ENCODE measurements around the gene RMI1.

RMI1 gene

DNA sequence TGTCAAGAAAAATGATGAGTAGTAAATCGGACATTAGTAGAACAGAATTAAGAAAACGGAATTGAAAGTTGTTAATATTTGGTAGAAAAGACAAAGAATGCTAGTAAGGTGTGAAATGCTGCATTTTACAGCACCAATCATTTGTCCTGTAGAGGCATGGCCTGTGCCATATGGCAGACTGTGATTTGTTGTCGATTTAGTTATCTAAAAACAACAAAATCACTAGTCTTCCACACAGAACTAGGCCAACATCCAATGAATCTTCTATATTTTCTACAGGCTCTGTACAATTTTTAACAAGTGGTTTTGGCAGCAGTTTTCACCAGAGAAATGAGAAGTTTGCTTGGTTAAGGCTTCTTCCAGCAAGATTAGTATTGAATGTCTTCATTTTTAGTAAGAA, 11.0 kb upstream of the RMI1 start:
- DNase-seq (ENCODE audit: low read depth in 2 of 2), result no peak

- DNase-seq (ENCODE audit: low read depth in 2 of 2), result no peak
Observed at GRCh38 chr9:83971485-83971884, 9.1 kb upstream of the RMI1 start.

DNA sequence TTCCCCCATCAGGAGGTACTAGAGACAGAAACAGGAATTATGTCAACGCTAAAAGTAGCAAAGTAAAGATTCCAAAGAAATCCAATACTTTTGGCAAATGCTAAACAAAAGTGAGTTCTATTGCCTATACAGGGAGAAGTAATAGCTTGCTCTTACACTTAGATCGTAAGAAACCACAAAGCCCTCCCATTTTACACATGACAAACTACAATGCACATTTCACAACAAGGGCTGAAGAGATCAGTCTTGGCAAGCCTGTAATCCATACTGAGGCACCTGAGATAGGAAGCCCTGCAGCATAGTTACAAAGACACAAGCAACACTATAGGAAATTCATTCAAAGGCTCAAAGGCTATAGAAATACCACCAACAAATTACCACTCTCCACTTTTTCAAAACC, 8.3 kb upstream of the RMI1 start:
- no peak for DNase-seq (ENCODE audit: low read depth in 2 of 2)

DNA sequence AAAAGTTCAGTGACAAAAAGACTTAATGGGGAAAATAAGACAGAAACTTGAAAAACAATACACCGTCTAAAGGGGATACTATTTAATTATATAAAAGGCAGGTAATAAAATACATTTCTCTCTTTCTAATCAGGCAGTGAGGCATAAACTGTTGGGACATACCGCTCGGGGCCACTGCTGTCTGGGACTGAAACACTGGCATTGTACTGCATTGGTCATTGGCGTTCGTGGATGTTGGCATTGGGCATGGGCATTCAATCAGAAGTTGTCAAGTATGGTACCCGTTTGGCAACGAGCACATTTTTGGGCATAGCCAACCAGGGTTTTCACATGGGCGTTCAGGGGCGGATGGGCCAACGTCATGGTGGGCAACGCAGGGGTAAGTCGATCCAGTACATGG, 5.3 kb upstream of the RMI1 start:
- no peak for DNase-seq (ENCODE audit: low read depth in 2 of 2)

DNA sequence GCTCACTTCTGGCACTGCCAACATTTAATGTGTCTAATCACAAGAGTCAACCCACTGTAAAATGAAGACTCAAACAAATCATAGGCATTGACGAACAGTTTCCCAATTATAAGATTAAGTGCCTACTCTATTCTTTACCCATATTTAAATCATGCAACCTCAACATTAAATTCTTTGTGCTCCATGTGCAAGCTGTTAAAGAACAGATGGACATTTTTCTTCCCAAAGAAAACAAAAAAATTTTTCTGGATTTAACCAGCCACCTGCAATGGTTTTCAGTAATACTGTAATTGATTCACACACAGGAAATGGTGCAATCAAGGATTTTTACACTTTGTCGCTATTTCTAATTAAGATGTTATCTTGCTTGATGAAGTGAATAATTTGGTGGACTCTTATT, 4.2 kb upstream of the RMI1 start:
- DNase-seq (ENCODE audit: low read depth in 2 of 2), result no peak

- DNase-seq (ENCODE audit: low read depth in 2 of 2), result no peak
Observed at GRCh38 chr9:83977196-83977595, 3.4 kb upstream of the RMI1 start.

DNA sequence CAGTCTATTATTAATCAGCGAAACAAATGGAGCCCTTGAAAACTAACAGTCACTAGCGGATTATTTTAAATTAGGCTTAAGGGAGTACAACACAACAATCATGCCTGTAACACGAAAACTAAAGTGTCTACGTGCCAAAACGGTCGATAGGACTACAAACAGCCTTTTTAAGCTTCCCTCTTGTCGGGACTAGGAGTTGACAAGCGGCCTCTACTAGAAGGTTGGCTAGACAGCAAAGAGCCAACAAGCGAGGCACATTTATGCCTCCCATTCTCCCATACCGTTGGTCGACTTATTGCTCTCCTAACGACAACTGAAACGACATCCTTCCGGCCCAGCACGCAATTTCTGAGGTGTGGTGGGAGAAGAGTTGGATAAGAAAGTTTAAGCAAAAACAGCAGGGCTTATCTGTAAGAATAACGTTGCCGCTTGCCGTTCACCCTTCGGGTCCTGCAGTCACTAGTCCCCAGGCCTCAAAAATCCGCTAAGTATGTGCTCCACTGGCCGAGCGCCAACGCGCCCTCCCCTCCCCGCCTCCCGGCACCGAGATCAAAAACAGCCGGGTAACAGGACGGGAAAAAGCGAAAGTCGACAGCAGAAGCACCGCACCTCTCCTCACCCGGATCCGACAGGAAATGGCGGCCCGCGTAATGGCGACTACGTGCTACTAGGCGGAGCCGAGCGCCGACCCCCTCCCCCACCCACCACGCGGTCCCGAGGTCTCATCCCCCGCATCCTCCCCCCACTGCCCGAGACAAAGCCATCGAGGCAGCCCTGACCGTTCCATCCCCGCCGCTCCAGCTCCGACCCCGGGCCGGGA, 1.4 kb upstream of the RMI1 start:
- peak; percentile 81 to 84 for DNase-seq (ENCODE audit: low read depth in 2 of 2)

DNA sequence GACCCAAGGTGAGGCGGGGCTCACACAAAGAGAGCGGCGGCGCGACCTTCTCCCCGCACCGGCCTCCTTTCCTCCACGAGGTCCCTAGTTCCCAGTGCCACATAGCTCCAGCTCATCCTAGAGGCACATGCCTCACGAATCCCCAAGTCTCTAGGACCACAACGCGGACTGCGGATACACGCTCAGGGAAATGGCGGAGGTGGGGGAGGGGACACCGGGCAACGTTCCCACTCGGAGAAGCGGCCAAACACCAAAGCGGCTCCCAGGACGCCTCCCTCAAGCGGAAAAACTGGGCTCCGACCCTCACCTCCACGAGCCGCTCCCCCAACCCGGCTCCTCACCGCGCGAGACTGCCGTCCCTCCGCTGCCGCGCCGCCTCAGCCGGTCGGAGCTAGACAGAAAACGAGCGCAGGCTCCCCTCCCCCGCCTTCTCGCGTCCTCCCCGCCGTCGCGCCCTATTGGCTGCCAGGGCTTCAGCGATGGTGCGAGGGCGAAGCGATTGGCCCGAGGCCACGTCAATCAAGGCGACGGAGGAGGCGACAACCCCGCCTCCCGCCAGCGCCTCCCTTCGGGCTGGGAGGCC, 702 bp upstream of the RMI1 start, which contains the start of gene HNRNPK:
HNRNPK (minus strand) TSS at position 404 of the 583 bp plus-strand sequence. CDS start 1,963 bp downstream, outside the sequence.
- peak; percentile 99 to 100 for DNase-seq (ENCODE audit: low read depth in 2 of 2)

DNA sequence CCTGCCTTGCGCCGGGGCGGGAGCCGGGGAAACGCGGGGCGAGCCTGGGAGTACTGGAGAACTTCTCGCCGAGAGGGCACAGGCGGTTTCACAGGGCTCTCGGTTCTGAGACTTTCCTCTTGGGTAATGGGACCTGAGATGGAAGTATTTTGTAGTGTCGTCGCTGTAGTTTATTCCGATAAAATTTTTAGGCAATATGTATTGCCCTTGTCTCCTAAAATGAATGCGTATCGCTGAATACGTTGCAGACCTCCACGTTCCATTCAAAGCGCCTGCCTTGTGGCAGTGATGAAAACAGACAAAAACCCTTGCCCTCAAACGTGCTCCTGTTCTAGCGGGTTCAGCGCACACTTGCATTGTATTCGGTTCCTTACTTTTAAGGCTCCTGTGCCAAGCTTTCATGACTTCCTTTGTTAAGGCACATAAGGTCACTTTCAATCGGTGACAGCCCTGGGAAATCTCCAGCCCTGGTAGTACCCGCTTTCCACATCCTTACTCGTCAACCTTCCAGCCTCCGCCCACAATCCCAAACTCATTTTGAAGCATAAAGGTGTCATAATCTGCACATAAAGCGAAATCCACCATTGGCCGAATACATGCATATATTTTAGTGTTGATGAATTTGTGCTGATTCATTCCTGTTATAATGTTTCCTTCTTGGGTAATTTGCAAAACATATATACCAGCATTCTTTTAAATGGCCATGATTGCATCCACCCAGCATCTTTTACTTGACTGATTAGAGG, 694 bp downstream of the RMI1 start:
- DNase-seq (ENCODE audit: low read depth in 2 of 2), result no peak

GRCh38 chr9:83986195-83986594, 5.6 kb downstream of the RMI1 start:
- DNase-seq (ENCODE audit: low read depth in 2 of 2), result no peak

DNA sequence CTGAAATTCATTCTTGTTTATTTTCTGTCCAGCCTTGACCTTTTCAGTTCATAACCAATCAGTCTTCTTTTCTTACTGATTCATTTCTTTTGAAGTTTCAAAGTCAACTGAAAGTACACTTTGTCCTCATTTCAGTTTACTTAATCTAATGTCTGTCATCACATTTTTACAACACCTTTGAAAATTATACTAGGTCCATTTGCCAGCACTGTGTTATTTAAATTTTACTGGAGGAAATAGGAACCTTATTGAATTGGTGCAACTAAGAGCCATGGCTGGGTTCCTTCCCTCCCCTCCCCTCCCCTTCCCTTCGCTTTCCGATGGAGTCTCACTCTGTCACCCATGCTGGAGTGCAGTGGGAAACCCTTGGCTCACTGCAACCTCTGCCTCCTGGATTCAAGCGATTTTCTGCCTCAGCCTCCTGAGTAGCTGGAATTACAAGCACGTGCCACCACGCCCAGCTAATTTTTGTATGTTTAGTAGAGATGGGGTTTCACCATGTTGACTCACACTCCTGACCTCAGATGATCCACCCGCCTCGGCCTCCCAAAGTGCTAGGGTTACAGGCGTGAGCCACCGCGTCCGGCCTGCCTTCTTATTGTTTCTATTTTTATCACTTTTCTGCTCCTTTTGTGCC, 6.3 kb downstream of the RMI1 start:
- DNase-seq (ENCODE audit: low read depth in 2 of 2), result no peak

DNA sequence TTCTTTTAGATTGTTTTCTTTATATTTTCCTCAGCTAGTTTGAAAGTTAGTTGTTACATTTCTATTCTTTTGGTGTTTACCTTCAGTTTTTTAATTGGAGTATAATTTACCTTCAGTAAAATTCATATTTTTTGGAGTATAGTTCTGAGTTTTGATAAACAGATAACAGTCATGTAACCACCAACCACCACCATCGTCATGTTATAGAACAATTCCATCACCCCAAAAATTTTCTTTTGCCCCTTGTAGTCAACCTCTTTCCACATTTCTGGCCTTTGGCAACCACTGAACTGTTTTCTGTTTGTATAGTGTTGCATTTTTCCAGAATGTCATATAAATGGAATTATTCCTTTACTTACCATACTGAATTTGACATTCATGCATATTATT, 6.8 kb downstream of the RMI1 start:
- no peak for DNase-seq (ENCODE audit: low read depth in 2 of 2)

DNA sequence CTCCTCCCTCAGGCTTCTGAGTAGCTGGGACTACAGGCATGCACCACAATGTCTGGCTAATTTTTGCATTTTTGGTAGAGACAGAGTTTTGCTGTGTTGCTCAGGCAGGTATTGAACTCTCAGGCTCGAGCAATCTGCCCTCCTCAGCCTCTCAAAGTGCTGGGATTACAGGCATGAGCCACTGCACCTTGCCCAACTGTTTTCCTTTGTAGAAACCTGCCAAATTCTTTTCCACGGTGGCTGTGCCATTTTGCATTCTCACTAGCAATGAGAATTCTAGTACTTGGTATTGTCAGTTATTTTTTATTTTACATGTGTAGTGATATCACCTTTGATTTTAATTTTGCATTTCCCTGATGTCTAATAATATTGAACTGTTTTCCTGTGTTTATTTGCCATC, 7.8 kb downstream of the RMI1 start:
- no peak for DNase-seq (ENCODE audit: low read depth in 2 of 2)

- no peak for DNase-seq (ENCODE audit: low read depth in 2 of 2)
Observed at GRCh38 chr9:83991355-83991754, 10.8 kb downstream of the RMI1 start.

GRCh38 chr9:83992407-83992806, 11.8 kb downstream of the RMI1 start:
- no peak for DNase-seq (ENCODE audit: low read depth in 2 of 2)

GRCh38 chr9:83992901-83993300, 12.3 kb downstream of the RMI1 start:
- no peak for DNase-seq (ENCODE audit: low read depth in 2 of 2)

DNA sequence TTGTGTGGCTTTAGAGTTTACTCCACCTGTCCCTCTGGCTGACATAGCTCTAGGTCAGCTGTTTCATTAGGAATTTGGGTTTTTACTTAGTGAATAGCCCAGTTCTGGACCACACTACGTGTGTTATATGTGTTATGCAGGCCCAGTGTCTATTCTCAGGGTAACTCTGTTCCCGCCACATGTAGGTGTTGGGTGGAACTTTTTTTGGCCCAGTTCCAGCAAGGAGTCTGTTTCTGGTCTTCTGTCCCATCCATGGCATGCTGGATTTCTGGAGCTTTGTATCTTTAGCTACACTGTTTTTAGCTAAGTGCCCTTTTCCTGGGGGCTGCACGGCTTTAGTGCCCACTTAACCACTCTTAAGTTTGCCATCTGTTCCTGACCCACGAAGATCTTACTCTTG, 15.5 kb downstream of the RMI1 start:
- no peak for DNase-seq (ENCODE audit: low read depth in 2 of 2)

- DNase-seq (ENCODE audit: low read depth in 2 of 2), result no peak
Observed at GRCh38 chr9:83999141-83999918, 18.7 kb downstream of the RMI1 start.

GRCh38 chr9:84000186-84000585, 19.6 kb downstream of the RMI1 start:
- no peak for DNase-seq (ENCODE audit: low read depth in 2 of 2)

- DNase-seq (ENCODE audit: low read depth in 2 of 2), result no peak
Observed at GRCh38 chr9:84001621-84002020, 21.0 kb downstream of the RMI1 start.

DNA sequence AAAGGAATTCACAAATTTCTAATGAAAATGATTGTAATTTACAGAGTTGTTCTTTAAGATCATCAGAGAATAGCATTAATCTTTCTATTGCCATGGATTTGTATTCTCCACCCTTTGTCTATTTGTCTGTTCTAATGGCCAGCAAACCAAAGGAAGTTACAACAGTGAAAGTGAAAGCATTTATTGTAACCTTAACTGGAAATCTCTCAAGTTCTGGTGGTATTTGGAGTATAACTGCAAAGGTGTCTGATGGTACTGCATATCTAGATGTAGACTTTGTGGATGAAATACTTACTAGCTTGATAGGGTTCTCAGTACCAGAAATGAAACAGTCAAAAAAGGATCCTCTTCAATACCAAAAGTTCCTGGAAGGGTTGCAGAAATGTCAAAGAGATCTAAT, 21.7 kb downstream of the RMI1 start:
- no peak for DNase-seq (ENCODE audit: low read depth in 2 of 2)

DNA sequence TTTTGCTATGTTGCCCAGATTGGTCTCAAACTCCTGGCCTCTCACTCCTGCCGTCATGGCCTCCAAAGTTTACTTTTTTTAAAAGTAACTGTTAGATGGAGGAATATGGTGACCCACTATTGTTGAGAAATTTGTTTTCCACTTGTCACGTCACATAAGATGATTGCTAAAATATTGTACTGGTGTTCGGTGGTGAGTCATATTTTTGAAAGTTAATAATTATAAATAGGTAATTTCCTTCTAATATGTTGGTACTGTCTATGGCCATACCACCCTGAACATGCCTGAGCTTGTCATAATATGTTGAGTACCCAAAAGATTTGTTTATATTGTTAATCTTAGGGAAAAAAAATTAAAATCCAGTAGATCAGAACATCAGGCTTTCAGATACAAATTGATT, 22.6 kb downstream of the RMI1 start:
- no peak for DNase-seq (ENCODE audit: low read depth in 2 of 2)
